OCI-LY3 (cell line): ENCODE measurements around the gene STX16.

Source experiments
- CTCF ChIP-seq: fragments of 200-600, 300-600 bp; sonication (generic); IDR thresholded peaks from 2 replicates; pipeline ENCODE4 v1.5.1; 2014; ENCODE audit warnings: antibody characterized with exemption, low read length, low read depth
- EZH2phosphoT487 ChIP-seq: fragments of 200-600 bp; shearing (Covaris generic); IDR thresholded peaks from 2 replicates; pipeline ENCODE4 v1.6.1; 2018; ENCODE audit warnings: antibody characterized with exemption, mixed run types, low read depth

- TF ChIP-seq CTCF (no peak), EZH2phosphoT487 (no peak)
Measured at GRCh38 chr20:58612121-58612691, 38.9 kb upstream of the STX16 start.
